ENCODE results near the gene VAC14.

DNA sequence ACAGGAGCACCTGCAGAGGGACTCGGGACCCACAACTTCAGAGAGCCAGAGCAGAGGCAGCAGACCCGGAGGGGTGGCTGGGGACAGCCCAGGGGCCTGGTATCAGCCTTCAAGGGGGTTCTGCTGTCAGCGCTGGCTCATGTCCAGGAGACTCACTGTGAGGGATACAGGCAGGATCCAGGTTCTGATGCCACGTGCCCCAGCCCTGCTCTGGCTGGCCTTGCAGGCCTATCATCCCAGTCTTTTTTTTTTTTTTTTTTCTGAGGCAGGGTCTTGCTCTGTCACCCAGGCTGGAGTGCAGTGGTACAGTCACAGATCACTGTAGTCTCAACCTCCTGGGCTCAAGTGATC is 106.1 kb downstream of the VAC14 start:
- TF ChIP-seq POLR2A (IDR thresholded peaks at IDR 0.05) = no peak
- TF ChIP-seq, protein P1, sequence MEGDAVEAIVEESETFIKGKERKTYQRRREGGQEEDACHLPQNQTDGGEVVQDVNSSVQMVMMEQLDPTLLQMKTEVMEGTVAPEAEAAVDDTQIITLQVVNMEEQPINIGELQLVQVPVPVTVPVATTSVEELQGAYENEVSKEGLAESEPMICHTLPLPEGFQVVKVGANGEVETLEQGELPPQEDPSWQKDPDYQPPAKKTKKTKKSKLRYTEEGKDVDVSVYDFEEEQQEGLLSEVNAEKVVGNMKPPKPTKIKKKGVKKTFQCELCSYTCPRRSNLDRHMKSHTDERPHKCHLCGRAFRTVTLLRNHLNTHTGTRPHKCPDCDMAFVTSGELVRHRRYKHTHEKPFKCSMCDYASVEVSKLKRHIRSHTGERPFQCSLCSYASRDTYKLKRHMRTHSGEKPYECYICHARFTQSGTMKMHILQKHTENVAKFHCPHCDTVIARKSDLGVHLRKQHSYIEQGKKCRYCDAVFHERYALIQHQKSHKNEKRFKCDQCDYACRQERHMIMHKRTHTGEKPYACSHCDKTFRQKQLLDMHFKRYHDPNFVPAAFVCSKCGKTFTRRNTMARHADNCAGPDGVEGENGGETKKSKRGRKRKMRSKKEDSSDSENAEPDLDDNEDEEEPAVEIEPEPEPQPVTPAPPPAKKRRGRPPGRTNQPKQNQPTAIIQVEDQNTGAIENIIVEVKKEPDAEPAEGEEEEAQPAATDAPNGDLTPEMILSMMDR (IDR thresholded peaks at IDR 0.05) = no peak
